GM23338 (cell line): ENCODE data around the gene RAPGEF5.

Experiments used
- EZH2 ChIP-seq: fragments of 200-600 bp; sonication (generic); IDR thresholded peaks from one replicate; pipeline ENCODE4 v1.8.0; 2017; ENCODE audit warnings: antibody characterized with exemption, mild to moderate bottlenecking, low read depth; ENCODE audit not compliant: unreplicated experiment
- EZH2phosphoT487 ChIP-seq: fragments of 200-600 bp; sonication (generic); IDR thresholded peaks from one replicate; pipeline ENCODE4 v1.8.1; 2018; ENCODE audit warnings: antibody characterized with exemption; ENCODE audit not compliant: unreplicated experiment
- POLR2AphosphoS5 ChIP-seq: IDR thresholded peaks from 2 replicates; pipeline ENCODE4 v1.6.1; 2016; ENCODE audit warnings: antibody characterized with exemption, low read depth
- ZNF331 ChIP-seq: fragments of 250-450 bp; sonication (Bioruptor Pico); IDR thresholded peaks from 2 replicates; pipeline ENCODE4 v1.5.0; 2020; ENCODE audit warnings: low read depth, mild to moderate bottlenecking, moderate library complexity
- TF ChIP-seq, protein P1 (sequence below), 2 experiments: fragments of 200-600 bp in 1 of 2; sonication (generic) in 1 of 2; conservative IDR thresholded peaks; 2 replicates each; pipeline versions ENCODE4 v1.5.1 to v1.6.1; 2016 to 2017; ENCODE audit warnings: antibody characterized with exemption in 2 of 2, low read depth in 2 of 2, mild to moderate bottlenecking in 2 of 2, moderate library complexity in 1 of 2
- TF ChIP-seq, protein P2 (sequence below): IDR thresholded peaks from one replicate; pipeline ENCODE4 v1.6.1; 2018; ENCODE audit warnings: antibody characterized with exemption; ENCODE audit not compliant: unreplicated experiment

DNA sequence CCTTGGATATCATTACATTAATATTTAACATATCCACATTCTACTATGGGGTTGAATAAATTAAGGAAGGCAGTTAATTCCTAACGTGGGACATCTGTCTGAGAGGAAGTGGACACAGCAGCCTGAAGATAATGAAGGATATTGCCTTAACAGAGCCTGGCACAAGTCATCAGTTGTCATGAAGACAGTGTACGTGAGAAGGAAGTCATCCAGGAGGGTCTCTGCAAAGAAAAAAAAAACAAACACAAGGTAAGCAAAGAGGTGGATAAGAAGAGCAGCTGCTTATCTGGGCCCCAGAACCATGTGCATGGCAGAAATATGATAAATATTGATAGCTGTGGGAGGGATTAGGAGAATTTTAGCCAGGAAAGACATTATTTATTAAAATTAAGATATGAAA lies 190.0 kb downstream of the RAPGEF5 start:
- TF ChIP-seq, protein P1, sequence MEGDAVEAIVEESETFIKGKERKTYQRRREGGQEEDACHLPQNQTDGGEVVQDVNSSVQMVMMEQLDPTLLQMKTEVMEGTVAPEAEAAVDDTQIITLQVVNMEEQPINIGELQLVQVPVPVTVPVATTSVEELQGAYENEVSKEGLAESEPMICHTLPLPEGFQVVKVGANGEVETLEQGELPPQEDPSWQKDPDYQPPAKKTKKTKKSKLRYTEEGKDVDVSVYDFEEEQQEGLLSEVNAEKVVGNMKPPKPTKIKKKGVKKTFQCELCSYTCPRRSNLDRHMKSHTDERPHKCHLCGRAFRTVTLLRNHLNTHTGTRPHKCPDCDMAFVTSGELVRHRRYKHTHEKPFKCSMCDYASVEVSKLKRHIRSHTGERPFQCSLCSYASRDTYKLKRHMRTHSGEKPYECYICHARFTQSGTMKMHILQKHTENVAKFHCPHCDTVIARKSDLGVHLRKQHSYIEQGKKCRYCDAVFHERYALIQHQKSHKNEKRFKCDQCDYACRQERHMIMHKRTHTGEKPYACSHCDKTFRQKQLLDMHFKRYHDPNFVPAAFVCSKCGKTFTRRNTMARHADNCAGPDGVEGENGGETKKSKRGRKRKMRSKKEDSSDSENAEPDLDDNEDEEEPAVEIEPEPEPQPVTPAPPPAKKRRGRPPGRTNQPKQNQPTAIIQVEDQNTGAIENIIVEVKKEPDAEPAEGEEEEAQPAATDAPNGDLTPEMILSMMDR (conservative IDR thresholded peaks at IDR 0.05; ENCODE audit: low read depth in 2 of 2), result no peak
- no peak for TF ChIP-seq EZH2phosphoT487
- no peak for TF ChIP-seq POLR2AphosphoS5
- no peak for TF ChIP-seq EZH2
- TF ChIP-seq ZNF331 (CRISPR knock-in tag), result no peak
- TF ChIP-seq, protein P2, sequence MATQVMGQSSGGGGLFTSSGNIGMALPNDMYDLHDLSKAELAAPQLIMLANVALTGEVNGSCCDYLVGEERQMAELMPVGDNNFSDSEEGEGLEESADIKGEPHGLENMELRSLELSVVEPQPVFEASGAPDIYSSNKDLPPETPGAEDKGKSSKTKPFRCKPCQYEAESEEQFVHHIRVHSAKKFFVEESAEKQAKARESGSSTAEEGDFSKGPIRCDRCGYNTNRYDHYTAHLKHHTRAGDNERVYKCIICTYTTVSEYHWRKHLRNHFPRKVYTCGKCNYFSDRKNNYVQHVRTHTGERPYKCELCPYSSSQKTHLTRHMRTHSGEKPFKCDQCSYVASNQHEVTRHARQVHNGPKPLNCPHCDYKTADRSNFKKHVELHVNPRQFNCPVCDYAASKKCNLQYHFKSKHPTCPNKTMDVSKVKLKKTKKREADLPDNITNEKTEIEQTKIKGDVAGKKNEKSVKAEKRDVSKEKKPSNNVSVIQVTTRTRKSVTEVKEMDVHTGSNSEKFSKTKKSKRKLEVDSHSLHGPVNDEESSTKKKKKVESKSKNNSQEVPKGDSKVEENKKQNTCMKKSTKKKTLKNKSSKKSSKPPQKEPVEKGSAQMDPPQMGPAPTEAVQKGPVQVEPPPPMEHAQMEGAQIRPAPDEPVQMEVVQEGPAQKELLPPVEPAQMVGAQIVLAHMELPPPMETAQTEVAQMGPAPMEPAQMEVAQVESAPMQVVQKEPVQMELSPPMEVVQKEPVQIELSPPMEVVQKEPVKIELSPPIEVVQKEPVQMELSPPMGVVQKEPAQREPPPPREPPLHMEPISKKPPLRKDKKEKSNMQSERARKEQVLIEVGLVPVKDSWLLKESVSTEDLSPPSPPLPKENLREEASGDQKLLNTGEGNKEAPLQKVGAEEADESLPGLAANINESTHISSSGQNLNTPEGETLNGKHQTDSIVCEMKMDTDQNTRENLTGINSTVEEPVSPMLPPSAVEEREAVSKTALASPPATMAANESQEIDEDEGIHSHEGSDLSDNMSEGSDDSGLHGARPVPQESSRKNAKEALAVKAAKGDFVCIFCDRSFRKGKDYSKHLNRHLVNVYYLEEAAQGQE, result no peak
